GM21825 (cell line): ENCODE results near the gene LHFPL2.

Experiments used
- ATAC-seq: cut with Tn5 transposase; IDR thresholded peaks from one replicate; pipeline ENCODE4 v1.9.1; 2021; ENCODE audit warnings: mild to moderate bottlenecking, moderate library complexity; ENCODE audit not compliant: unreplicated experiment

The LHFPL2 gene

DNA sequence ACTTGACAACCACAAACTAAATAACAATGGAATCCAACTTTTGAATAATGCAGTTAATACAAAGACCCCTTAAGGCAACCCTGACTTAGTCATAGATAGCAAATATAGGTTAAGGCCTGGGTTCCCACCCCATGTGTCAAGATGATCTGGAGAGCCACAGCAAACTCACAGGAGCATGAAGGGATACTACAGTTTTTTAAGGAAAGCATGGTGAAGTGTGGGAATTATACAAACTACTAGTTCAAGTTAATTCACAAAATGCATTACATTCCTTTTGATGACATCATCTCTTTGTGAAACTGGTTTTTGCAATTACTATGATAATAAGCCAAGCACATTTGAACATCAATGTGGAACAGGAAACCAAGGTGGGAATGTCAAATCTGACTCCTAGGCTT lies 50.6 kb downstream of the LHFPL2 start:
- ATAC-seq: no peak

GRCh38 chr5:78597068-78597973 lies 51.3 kb downstream of the LHFPL2 start:
- ATAC-seq: no peak

GRCh38 chr5:78595458-78595921 lies 53.1 kb downstream of the LHFPL2 start:
- ATAC-seq: no peak

DNA sequence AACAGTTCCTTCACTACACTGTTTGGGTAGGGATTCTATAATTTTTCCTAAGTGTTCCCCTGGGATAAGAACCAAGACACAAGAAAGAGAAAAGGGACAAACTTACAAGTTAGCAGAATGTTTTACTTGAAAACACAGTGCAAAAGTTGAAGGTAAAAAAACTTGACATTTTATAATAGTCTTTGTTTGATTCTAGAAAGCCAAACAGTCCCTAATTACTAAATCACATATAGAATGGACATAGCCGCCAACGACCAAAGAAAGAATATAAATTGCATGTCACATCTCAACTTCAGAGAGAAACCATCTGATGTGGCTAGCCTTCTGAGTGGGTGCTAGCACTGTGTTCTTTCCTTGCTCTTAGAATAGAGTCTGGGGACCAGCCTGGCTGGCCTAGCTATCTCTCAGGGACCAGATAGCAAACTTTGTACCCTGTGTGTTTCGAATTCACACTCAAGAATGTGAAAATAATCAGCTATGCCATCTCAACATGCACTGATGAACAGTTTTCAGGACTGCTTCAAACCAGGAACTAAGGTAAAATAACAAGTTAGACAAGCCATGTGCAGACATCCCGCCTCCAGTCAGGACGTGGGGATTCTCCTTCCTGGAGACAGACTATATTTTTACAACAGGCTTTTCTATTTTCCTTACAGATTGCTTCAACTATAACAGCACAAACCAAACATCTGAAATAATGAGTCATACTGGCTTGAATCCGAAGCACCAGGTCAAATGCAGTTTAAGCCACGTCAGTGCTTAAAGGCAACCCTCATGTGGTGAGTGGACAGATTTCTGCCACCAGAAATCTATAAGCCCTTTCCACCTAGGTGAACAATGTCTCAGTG lies 53.7 kb downstream of the LHFPL2 start:
- ATAC-seq: no peak

DNA sequence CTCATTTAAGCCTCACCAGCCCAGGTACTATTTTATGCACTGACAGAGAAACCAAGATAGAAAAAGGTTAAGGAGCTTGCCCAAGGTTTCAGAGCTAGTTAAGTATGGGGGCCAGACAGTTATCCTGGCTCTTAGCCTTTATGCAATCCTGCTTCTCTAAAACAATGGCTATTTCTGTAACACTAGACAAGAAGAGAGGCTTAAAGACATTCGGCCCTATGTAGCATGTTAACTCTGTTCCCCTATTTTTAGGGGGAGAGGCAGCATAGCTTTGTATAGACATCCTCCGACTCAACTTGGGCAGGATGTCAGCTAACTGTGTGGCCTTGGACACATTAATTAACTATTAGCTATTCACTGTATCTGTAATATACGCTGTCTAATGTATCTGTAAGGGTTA lies 54.6 kb downstream of the LHFPL2 start:
- ATAC-seq: no peak

- ATAC-seq: no peak
These were observed 55.1 kb downstream of the LHFPL2 start for GRCh38 chr5:78593465-78593864.

GRCh38 chr5:78592735-78593386 lies 55.7 kb downstream of the LHFPL2 start:
- no peak for ATAC-seq

DNA sequence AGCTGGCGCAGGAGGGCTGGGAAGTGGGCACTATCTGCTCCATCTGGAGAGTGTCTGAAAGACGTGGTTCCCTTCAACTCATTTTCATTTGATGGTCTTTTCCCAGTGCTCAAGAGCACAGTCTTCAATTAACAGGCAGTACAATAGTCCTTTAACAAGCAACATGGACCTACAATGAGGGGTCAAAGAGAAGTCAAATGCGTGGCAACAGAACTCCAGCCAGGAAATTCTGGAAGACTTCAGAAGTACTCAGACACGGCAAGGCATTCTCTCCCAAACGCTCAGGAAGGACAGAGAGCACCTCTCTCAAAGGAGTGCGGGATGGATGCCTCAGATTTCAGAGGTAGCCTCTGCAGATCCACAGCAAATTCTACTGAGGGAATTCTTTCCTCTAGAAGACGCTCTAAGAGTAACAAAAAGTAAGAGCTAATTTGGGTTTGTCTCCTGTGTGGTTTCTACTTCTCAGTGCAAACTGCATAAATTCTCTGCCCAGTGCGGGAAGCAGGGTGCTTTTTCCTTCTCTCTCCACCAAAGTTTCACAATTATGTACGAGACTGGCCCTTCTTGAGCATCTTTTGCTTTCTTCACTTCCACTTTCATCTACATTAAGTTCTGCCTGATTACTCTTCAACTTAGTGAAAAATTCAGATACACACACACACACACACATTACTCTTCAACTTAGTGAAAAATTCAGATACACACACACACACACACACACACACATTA lies 56.4 kb downstream of the LHFPL2 start:
- ATAC-seq: peak; percentile 74

GRCh38 chr5:78591138-78591612 lies 57.4 kb downstream of the LHFPL2 start:
- no peak for ATAC-seq

GRCh38 chr5:78589923-78590322 lies 58.6 kb downstream of the LHFPL2 start:
- no peak for ATAC-seq

DNA sequence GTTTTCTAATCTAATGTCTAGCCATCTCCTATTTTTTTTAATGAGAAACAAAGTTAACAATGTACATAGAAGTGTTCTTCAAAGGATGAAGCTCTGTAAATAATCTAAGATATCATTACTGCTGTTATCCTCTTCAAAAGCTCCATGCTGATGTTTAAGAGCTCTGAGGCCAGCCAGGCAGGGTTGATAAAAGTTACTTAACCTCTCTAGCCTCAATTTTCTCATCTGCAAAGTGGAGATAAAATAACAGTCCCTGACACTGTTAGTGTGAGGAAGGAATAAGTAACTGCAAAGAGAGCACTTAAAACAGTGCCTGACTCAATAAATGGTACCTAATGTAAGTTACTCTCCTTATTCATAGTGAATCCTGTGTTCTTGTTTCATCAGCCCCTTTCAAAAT lies 60.1 kb downstream of the LHFPL2 start:
- no peak for ATAC-seq

GRCh38 chr5:78587775-78588291 lies 60.7 kb downstream of the LHFPL2 start:
- ATAC-seq: no peak

- ATAC-seq: no peak
These were observed 61.3 kb downstream of the LHFPL2 start for GRCh38 chr5:78587081-78587774.

GRCh38 chr5:78586251-78586650 lies 62.3 kb downstream of the LHFPL2 start:
- ATAC-seq: no peak

DNA sequence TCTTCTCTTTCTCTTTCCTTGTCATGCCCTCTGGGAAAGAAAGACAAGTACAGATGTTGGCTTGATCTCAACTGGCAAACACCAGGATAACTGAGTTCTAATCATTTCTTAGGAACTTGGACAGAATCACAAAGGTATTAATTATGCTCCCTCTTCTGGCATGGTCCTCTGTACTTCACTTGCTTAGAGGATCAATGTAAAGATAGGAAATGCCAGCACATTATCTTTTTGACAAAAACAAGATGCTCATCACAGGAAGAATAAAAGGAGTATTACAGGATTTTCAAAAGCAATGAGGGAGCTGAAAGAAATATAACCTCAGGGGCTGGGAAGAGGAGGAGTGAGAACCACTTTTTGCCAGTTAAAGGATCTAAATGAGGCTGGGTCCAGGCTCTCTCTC lies 70.6 kb downstream of the LHFPL2 start:
- no peak for ATAC-seq

DNA sequence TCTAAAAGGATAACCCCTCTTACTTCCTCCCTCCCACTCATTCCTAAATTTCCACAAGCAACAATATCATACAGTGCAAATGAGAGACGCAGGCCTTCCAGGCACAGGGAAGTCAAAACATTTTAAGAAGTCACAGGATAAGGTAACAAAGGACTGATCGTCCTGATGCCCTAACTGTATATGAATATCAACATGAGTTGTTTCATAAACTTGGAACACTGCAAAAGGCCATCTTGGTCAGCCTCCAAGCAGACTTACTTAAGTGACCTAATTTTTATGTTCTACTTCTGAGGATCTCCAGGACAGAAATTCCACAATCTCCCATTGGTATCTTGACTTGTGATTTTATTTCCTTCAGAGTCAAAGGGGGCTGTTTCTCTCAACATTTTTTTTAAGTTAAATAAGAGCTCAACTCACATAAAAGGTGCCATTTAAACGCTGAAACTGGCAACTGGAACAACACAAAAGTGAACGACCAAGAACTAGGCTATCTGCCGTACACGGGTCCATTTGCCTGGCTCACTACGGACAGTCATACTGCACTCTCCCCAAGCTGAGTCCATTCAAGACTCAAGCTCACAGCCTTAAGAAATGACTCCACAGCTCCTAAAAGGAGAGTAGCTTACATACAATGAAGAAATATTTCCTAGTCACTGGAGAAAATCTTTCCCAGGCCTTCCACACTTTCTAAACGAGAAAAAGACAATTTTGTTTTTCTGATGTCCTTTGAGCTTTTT lies 71.3 kb downstream of the LHFPL2 start:
- ATAC-seq: no peak

GRCh38 chr5:78576376-78576775 lies 72.2 kb downstream of the LHFPL2 start:
- no peak for ATAC-seq

DNA sequence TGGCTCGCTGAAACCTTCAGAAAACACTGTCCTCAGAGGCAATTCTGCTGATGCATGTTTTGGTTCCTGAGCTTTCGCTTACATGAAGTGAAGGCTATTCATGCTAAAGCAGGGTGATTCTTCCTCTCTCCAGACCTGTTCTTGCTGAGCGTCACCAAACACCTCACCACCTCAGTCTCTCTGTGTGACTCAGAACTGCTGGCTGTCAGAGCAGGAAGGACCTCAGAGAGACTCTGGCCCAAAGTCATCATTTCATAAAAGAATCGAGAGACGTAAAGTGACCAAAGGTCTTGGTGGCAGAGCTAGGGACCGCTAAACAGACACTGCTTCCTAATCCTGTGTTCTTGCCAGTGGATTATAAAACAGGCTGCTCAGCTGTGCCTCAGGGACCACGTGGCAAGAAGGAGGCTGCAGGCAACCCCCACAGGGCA lies 73.8 kb downstream of the LHFPL2 start:
- peak; percentile 56 for ATAC-seq

- no peak for ATAC-seq
These were observed 74.4 kb downstream of the LHFPL2 start for GRCh38 chr5:78574131-78574673.
